Activated CD4-positive, alpha-beta T cell treated with anti-CD3 and anti-CD28 coated beads, Interleukin-2, amount 50 U/mL, for 1 hour (primary cell): ENCODE measurements around the gene GRIK5.

Experiments used
- DNase-seq: peaks from one replicate; pipeline ENCODE4 v3.0.0-alpha.2; 2020

The GRIK5 gene

GRCh38 chr19:42075364-42075615, 5.3 kb upstream of the GRIK5 start:
- DNase-seq = no peak

- no peak for DNase-seq
These were observed 4.7 kb upstream of the GRIK5 start for GRCh38 chr19:42074513-42075363.

GRCh38 chr19:42071247-42071646, 1.2 kb upstream of the GRIK5 start:
- no peak for DNase-seq

GRCh38 chr19:42068756-42069571, 1.0 kb downstream of the GRIK5 start:
- DNase-seq = no peak

GRCh38 chr19:42068361-42068755, 1.6 kb downstream of the GRIK5 start:
- no peak for DNase-seq

- no peak for DNase-seq
These were observed 2.6 kb downstream of the GRIK5 start for GRCh38 chr19:42067315-42067888.

- DNase-seq = no peak
These were observed 3.8 kb downstream of the GRIK5 start for GRCh38 chr19:42066075-42066754.

- no peak for DNase-seq
These were observed 4.5 kb downstream of the GRIK5 start for GRCh38 chr19:42065511-42065910.

- no peak for DNase-seq
These were observed 5.0 kb downstream of the GRIK5 start for GRCh38 chr19:42065051-42065450.

- DNase-seq = no peak
These were observed 5.6 kb downstream of the GRIK5 start for GRCh38 chr19:42064432-42064831.

- no peak for DNase-seq
These were observed 7.6 kb downstream of the GRIK5 start for GRCh38 chr19:42062381-42062780.

GRCh38 chr19:42060117-42060516, 9.9 kb downstream of the GRIK5 start:
- no peak for DNase-seq

GRCh38 chr19:42059196-42059595, 10.8 kb downstream of the GRIK5 start:
- DNase-seq = no peak

- no peak for DNase-seq
These were observed 12.2 kb downstream of the GRIK5 start for GRCh38 chr19:42057846-42058245.

GRCh38 chr19:42054205-42054604, 15.8 kb downstream of the GRIK5 start:
- DNase-seq = no peak

GRCh38 chr19:42053037-42053935, 16.7 kb downstream of the GRIK5 start:
- DNase-seq = no peak

- no peak for DNase-seq
These were observed 17.7 kb downstream of the GRIK5 start for GRCh38 chr19:42052241-42052863.

- DNase-seq = no peak
These were observed 18.6 kb downstream of the GRIK5 start for GRCh38 chr19:42051166-42052115.

- no peak for DNase-seq
These were observed 21.0 kb downstream of the GRIK5 start for GRCh38 chr19:42048992-42049391.

- DNase-seq = no peak
These were observed 24.4 kb downstream of the GRIK5 start for GRCh38 chr19:42045575-42045974.
